Liver (tissue), 9 donors: ENCODE measurements around the gene CREBBP. TPM values are rescaled to one million over a fixed set of nuclear protein-coding genes. Genes with fewer than 3 reads are reported as not detected.

Experiments used
- DNase-seq: peaks from one replicate; pipeline ENCODE4 v3.0.0-alpha.2; 2017; ENCODE audit warnings: low spot score
- H3K27ac ChIP-seq, 2 donors: one replicate each; pipeline ENCODE4 v1.7.0; 2013; ENCODE audit warnings: inconsistent platforms in 2 of 2, low read length in 2 of 2, control low read depth in 1 of 2, low read depth in 1 of 2, mild to moderate bottlenecking in 1 of 2
- H3K27me3 ChIP-seq, 4 donors: one replicate each; pipeline versions ENCODE4 v1.6.1 to v1.7.0; 2013; ENCODE audit warnings: low read length in 3 of 4, inconsistent platforms in 1 of 4, mild to moderate bottlenecking in 1 of 4, moderate library complexity in 1 of 4; ENCODE audit not compliant: control insufficient read depth in 4 of 4, insufficient read depth in 4 of 4
- H3K36me3 ChIP-seq, 4 donors: one replicate each; pipeline versions ENCODE4 v1.6.1 to v1.7.0; 2013; ENCODE audit warnings: low read length in 3 of 4, mild to moderate bottlenecking in 3 of 4, low read depth in 1 of 4, moderate library complexity in 1 of 4; ENCODE audit not compliant: control insufficient read depth in 4 of 4, insufficient read depth in 3 of 4
- H3K4me1 ChIP-seq, 4 donors: one replicate each; pipeline versions ENCODE4 v1.6.1 to v1.7.0; 2013; ENCODE audit warnings: low read length in 3 of 4, mild to moderate bottlenecking in 3 of 4, moderate library complexity in 1 of 4; ENCODE audit not compliant: control insufficient read depth in 4 of 4, insufficient read depth in 4 of 4
- H3K4me3 ChIP-seq, 3 donors: one replicate each; pipeline versions ENCODE4 v1.6.1 to v1.7.0; 2013; ENCODE audit warnings: low read length in 3 of 3, control low read depth in 1 of 3, low read depth in 1 of 3, mild to moderate bottlenecking in 1 of 3
- H3K9ac ChIP-seq, 2 donors: one replicate each; pipeline ENCODE4 v1.7.0; 2013; ENCODE audit warnings: low read length in 2 of 2, mild to moderate bottlenecking in 2 of 2, moderate library complexity in 2 of 2, control low read depth in 1 of 2, low read depth in 1 of 2
- H3K9me3 ChIP-seq, 4 donors: one replicate each; pipeline versions ENCODE4 v1.6.1 to v1.7.0; 2013; ENCODE audit warnings: low read length in 3 of 4; ENCODE audit not compliant: control insufficient read depth in 4 of 4
- EGR1 ChIP-seq, 2 donors: IDR thresholded peaks; 2 replicates each; pipeline ENCODE4 v1.6.1; 2016 to 2018; ENCODE audit warnings: antibody characterized with exemption in 2 of 2, low read depth in 2 of 2
- FOXA1 ChIP-seq: IDR thresholded peaks from 2 replicates; pipeline ENCODE4 v1.6.1; 2016; ENCODE audit warnings: antibody characterized with exemption
- FOXA2 ChIP-seq: IDR thresholded peaks from 2 replicates; pipeline ENCODE4 v1.6.1; 2016; ENCODE audit warnings: antibody characterized with exemption
- GABPA ChIP-seq, 2 donors: IDR thresholded peaks in 1 of 2; conservative IDR thresholded peaks in 1 of 2; 2 replicates each; pipeline ENCODE4 v1.6.1; 2016; ENCODE audit warnings: antibody characterized with exemption in 2 of 2, mild to moderate bottlenecking in 1 of 2, moderate library complexity in 1 of 2
- HNF4A ChIP-seq, 2 donors: conservative IDR thresholded peaks; 2 replicates each; pipeline ENCODE4 v1.6.1; 2016; ENCODE audit warnings: antibody characterized with exemption in 2 of 2, mild to moderate bottlenecking in 2 of 2
- HNF4G ChIP-seq: IDR thresholded peaks from 2 replicates; pipeline ENCODE4 v1.6.1; 2016; ENCODE audit warnings: antibody characterized with exemption
- JUND ChIP-seq, 2 donors: IDR thresholded peaks; 2 replicates each; pipeline ENCODE4 v1.6.1; 2016; ENCODE audit warnings: antibody characterized with exemption in 2 of 2
- NR2F2 ChIP-seq: IDR thresholded peaks from 2 replicates; pipeline ENCODE4 v1.6.1; 2016; ENCODE audit warnings: antibody characterized with exemption
- RAD21 ChIP-seq, 2 donors: IDR thresholded peaks; 2 replicates each; pipeline ENCODE4 v1.6.1; 2016; ENCODE audit warnings: antibody characterized with exemption in 2 of 2, mild to moderate bottlenecking in 2 of 2
- RXRA ChIP-seq, 2 donors: IDR thresholded peaks; 2 replicates each; pipeline ENCODE4 v1.6.1; 2017 to 2018; ENCODE audit warnings: antibody characterized with exemption in 2 of 2, mild to moderate bottlenecking in 1 of 2
- SP1 ChIP-seq: IDR thresholded peaks from 2 replicates; pipeline ENCODE4 v1.6.1; 2018; ENCODE audit warnings: antibody characterized with exemption, mild to moderate bottlenecking
- TAF1 ChIP-seq: conservative IDR thresholded peaks from 2 replicates; pipeline ENCODE4 v1.6.1; 2016; ENCODE audit warnings: antibody characterized with exemption, mild to moderate bottlenecking
- YY1 ChIP-seq: IDR thresholded peaks from 2 replicates; pipeline ENCODE4 v1.6.1; 2016; ENCODE audit warnings: antibody characterized with exemption, mild to moderate bottlenecking
- WGBS: extraction: QIAGEN DNeasy Blood & Tissue Kit; methylation state at CpG from one replicate; pipeline ENCODE4 v1.1.7; 2013; 5-methylcytosine and 5-hydroxymethylcytosine counted together
- polyA plus RNA-seq, 2 donors: library from polyadenylated mRNA; stranded (reverse) in 1 of 2; unstranded in 1 of 2; fragments of 200-250 nt in 1 of 2; fragments of >200 nt in 1 of 2; fragmentation: Nextera tagmentation in 1 of 2; extraction: Ambion mirVana in 1 of 2; gene quantifications; one replicate each; pipeline versions ENCODE4 v1.2.1 to v1.2.3, GENCODE V29; 2013 to 2015
- total RNA-seq, 2 donors: library from RNA; depleted of rRNA; stranded (reverse); fragments of >200 nt; gene quantifications; one replicate each; pipeline ENCODE4 v1.2.3, GENCODE V29; 2014
- TF ChIP-seq, protein P1 (sequence below): IDR thresholded peaks from 2 replicates; pipeline ENCODE4 v1.6.1; 2016; ENCODE audit warnings: antibody characterized with exemption
- TF ChIP-seq, protein P2 (sequence below): IDR thresholded peaks from 2 replicates; pipeline ENCODE4 v1.6.1; 2016; ENCODE audit warnings: antibody characterized with exemption
- TF ChIP-seq, protein P3 (sequence below): IDR thresholded peaks from 2 replicates; pipeline ENCODE4 v1.6.1; 2016; ENCODE audit warnings: antibody characterized with exemption
- TF ChIP-seq, protein P4 (sequence below): fragments of 150-350 bp; IDR thresholded peaks from 2 replicates; pipeline ENCODE4 v1.5.1; 2017; ENCODE audit warnings: improper control_type of control experiment, low read depth, low read length; ENCODE audit not compliant: missing input control
- TF ChIP-seq, protein P5 (sequence below): IDR thresholded peaks from 2 replicates; pipeline ENCODE4 v1.6.1; 2016; ENCODE audit warnings: antibody characterized with exemption, mild to moderate bottlenecking
- donor health status: healthy.
- donor health status: healthy.
- donor health status: healthy.
- donor health status: healthy.
- donor health status: healthy.

The CREBBP gene
- total and polyA plus RNA-seq, 4 donors: 7.0 to 25.8 (median 19.5) TPM

DNA sequence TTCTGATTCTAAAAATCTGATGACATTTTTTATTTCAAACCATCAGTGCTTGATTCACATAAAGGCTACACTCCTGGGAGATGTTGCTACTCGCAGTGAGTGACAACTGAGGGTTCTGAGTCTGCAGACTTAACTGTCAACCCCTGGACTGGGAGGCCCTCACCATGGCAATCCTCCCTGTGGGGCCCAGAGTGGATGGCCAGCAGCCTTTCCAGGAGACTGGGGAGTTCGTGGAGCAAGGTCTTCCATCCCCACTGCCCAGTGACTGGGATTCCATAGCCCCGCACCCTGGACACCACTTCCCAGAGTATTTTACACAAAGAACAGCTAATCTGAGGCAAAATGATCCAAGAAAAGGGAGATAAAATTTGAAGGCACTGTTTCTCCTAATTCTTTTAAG is 59.3 kb downstream of the CREBBP start:
- H3K36me3 ChIP-seq: no peaks in the 10 kb centered on the region
- H3K9ac ChIP-seq: no peak overlapping the region
- H3K27ac ChIP-seq: no peak overlapping the region
- no peaks in the 10 kb centered on the region for H3K9me3 ChIP-seq
- no peak overlapping the region for H3K4me3 ChIP-seq
- peaks cover 12 to 63% (median 55%) of the 10 kb centered on the region in 4 donors for H3K4me1 ChIP-seq
- H3K27me3 ChIP-seq: no peaks in the 10 kb centered on the region
- no peak for DNase-seq
- TF ChIP-seq FOXA2 (no peak), RXRA (IDR thresholded peaks at IDR 0.05) (no peak), TAF1 (no peak)
- TF ChIP-seq, protein P1, sequence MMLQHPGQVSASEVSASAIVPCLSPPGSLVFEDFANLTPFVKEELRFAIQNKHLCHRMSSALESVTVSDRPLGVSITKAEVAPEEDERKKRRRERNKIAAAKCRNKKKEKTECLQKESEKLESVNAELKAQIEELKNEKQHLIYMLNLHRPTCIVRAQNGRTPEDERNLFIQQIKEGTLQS: no peak
- TF ChIP-seq, protein P2, sequence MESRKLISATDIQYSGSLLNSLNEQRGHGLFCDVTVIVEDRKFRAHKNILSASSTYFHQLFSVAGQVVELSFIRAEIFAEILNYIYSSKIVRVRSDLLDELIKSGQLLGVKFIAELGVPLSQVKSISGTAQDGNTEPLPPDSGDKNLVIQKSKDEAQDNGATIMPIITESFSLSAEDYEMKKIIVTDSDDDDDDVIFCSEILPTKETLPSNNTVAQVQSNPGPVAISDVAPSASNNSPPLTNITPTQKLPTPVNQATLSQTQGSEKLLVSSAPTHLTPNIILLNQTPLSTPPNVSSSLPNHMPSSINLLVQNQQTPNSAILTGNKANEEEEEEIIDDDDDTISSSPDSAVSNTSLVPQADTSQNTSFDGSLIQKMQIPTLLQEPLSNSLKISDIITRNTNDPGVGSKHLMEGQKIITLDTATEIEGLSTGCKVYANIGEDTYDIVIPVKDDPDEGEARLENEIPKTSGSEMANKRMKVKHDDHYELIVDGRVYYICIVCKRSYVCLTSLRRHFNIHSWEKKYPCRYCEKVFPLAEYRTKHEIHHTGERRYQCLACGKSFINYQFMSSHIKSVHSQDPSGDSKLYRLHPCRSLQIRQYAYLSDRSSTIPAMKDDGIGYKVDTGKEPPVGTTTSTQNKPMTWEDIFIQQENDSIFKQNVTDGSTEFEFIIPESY: no peak
- WGBS: 92% methylated on average over 3 of the region's 3 CpGs

DNA sequence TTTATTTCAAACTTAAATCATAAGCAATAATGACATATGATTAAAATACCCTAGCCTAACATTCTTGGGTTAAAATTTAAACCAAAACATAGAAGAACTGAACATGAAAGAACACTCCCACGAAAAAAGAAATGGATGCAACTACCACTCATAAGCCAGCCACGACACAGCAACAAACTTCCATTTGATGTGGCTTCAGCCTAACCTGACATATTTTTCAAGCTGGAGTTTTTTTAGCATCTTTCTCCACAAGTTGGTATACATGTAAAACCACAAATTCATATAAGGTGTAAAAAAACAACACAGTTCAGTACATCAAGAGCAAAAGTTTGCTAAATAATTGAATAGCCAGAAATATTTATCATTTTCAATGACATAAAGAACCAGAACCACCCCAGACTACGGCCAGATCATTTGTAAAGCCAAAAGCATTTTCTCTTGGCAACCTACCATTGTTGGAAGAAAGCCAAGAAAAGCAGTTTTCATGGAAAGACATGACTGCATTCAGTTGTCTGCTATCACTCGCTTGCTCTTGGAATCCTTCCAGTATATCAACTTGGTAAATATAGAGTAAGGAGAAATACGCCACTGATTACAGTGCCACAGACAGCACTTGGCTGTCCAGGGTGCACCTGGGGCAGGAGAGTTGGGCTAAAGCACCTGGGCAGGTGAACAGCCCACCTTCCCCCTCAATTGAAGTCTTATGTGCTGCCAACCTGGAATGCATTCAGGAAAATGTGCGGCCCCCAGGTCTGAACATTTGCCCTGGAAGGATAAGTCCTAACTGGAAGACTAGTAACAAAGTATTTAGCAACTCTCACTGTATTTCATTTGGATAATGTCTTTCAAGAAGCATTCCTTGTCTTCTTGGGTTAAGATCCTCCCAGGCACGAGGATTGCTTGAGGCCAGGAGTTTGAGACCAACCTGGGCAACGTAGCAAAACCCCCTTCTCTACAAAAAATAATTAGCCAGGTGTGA is 60.5 kb downstream of the CREBBP start:
- Histone ChIP-seq H3K9ac (no peak overlapping the region), H3K36me3 (no peaks in the 10 kb centered on the region), H3K9me3 (no peaks in the 10 kb centered on the region), H3K4me3 (no peak overlapping the region), H3K27ac (peak overlapping the region; percentile 58 to 62), H3K27me3 (no peaks in the 10 kb centered on the region), H3K4me1 (peaks cover 12 to 65% (median 56%) of the 10 kb centered on the region in 4 donors)
- 33% methylated on average over 8 of the region's 8 CpGs for WGBS
- peak; percentile 63 to 65 for TF ChIP-seq HNF4A (conservative IDR thresholded peaks at IDR 0.05)
- no peak for TF ChIP-seq TAF1
- peak; percentile 68 for TF ChIP-seq FOXA1
- TF ChIP-seq HNF4G: no peak
- TF ChIP-seq, protein P3, sequence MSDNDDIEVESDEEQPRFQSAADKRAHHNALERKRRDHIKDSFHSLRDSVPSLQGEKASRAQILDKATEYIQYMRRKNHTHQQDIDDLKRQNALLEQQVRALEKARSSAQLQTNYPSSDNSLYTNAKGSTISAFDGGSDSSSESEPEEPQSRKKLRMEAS: no peak
- TF ChIP-seq, protein P4, sequence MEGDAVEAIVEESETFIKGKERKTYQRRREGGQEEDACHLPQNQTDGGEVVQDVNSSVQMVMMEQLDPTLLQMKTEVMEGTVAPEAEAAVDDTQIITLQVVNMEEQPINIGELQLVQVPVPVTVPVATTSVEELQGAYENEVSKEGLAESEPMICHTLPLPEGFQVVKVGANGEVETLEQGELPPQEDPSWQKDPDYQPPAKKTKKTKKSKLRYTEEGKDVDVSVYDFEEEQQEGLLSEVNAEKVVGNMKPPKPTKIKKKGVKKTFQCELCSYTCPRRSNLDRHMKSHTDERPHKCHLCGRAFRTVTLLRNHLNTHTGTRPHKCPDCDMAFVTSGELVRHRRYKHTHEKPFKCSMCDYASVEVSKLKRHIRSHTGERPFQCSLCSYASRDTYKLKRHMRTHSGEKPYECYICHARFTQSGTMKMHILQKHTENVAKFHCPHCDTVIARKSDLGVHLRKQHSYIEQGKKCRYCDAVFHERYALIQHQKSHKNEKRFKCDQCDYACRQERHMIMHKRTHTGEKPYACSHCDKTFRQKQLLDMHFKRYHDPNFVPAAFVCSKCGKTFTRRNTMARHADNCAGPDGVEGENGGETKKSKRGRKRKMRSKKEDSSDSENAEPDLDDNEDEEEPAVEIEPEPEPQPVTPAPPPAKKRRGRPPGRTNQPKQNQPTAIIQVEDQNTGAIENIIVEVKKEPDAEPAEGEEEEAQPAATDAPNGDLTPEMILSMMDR: no peak
- peak; percentile 64 for TF ChIP-seq SP1
- peak; percentile 21 for TF ChIP-seq NR2F2
- TF ChIP-seq, protein P1: no peak
- peak; percentile 57 to 68 for TF ChIP-seq RXRA (IDR thresholded peaks at IDR 0.05)
- TF ChIP-seq, protein P2: no peak
- TF ChIP-seq, protein P5, sequence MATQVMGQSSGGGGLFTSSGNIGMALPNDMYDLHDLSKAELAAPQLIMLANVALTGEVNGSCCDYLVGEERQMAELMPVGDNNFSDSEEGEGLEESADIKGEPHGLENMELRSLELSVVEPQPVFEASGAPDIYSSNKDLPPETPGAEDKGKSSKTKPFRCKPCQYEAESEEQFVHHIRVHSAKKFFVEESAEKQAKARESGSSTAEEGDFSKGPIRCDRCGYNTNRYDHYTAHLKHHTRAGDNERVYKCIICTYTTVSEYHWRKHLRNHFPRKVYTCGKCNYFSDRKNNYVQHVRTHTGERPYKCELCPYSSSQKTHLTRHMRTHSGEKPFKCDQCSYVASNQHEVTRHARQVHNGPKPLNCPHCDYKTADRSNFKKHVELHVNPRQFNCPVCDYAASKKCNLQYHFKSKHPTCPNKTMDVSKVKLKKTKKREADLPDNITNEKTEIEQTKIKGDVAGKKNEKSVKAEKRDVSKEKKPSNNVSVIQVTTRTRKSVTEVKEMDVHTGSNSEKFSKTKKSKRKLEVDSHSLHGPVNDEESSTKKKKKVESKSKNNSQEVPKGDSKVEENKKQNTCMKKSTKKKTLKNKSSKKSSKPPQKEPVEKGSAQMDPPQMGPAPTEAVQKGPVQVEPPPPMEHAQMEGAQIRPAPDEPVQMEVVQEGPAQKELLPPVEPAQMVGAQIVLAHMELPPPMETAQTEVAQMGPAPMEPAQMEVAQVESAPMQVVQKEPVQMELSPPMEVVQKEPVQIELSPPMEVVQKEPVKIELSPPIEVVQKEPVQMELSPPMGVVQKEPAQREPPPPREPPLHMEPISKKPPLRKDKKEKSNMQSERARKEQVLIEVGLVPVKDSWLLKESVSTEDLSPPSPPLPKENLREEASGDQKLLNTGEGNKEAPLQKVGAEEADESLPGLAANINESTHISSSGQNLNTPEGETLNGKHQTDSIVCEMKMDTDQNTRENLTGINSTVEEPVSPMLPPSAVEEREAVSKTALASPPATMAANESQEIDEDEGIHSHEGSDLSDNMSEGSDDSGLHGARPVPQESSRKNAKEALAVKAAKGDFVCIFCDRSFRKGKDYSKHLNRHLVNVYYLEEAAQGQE: peak; percentile 64
- peak; percentile 63 for TF ChIP-seq YY1
- peak; percentile 47 to 57 for TF ChIP-seq JUND (IDR thresholded peaks at IDR 0.05)
- TF ChIP-seq RAD21 (IDR thresholded peaks at IDR 0.05): peak; percentile 36 to 60
- peak; percentile 85 for TF ChIP-seq FOXA2
- no peak for TF ChIP-seq EGR1 (IDR thresholded peaks at IDR 0.05; ENCODE audit: low read depth in 2 of 2)
- no peak for TF ChIP-seq GABPA (IDR thresholded peaks at IDR 0.05 in 1 of 2, conservative IDR thresholded peaks at IDR 0.05 in 1 of 2)
- no peak for DNase-seq
